HepG2 (cell line): ENCODE measurements around the gene NECAB2. TPM values are rescaled to one million over a fixed set of nuclear protein-coding genes. Genes with fewer than 3 reads are reported as not detected.

Source experiments
- BRD4 ChIP-seq: sonication (generic); formaldehyde crosslinking; IDR thresholded peaks from 2 replicates; pipeline ENCODE4 v1.4.0; 2020; ENCODE audit warnings: missing genetic modification reagents
- EEA1 ChIP-seq: sonication (generic); formaldehyde crosslinking; IDR thresholded peaks from 2 replicates; pipeline ENCODE4 v1.5.1; 2020; ENCODE audit warnings: mild to moderate bottlenecking, missing genetic modification reagents, borderline replicate concordance
- IKZF1 ChIP-seq: fragments of 450-650 bp; IDR thresholded peaks from 2 replicates; pipeline ENCODE4 v1.7.1; 2016
- MTA3 ChIP-seq: sonication (generic); formaldehyde crosslinking; IDR thresholded peaks from 2 replicates; pipeline ENCODE4 v1.4.0; 2020; ENCODE audit warnings: missing genetic modification reagents
- NR3C1 ChIP-seq: sonication (generic); formaldehyde crosslinking; IDR thresholded peaks from 2 replicates; pipeline ENCODE4 v1.4.0; 2020; ENCODE audit warnings: missing genetic modification reagents
- POLR2G ChIP-seq: fragments of 200-400 bp; formaldehyde crosslinking; IDR thresholded peaks from 2 replicates; pipeline ENCODE4 v1.6.1; 2018; ENCODE audit warnings: mild to moderate bottlenecking, low read depth, low read length, moderate library complexity
- PTBP1 ChIP-seq: fragments of 200-400 bp; formaldehyde crosslinking; IDR thresholded peaks from 2 replicates; pipeline ENCODE4 v1.6.1; 2018; ENCODE audit warnings: low read length, low read depth; ENCODE audit not compliant: poor library complexity, severe bottlenecking
- RFX1 ChIP-seq: fragments of 450-650 bp; IDR thresholded peaks from 2 replicates; pipeline ENCODE4 v1.6.1; 2017
- STAG1 ChIP-seq: sonication (generic); formaldehyde crosslinking; IDR thresholded peaks from 2 replicates; pipeline ENCODE4 v1.4.0; 2020; ENCODE audit warnings: missing genetic modification reagents
- ZNF331 ChIP-seq: sonication (generic); formaldehyde crosslinking; IDR thresholded peaks from 2 replicates; pipeline ENCODE4 v1.4.0; 2020; ENCODE audit warnings: missing genetic modification reagents
- ZSCAN31 ChIP-seq: sonication (generic); formaldehyde crosslinking; IDR thresholded peaks from 2 replicates; pipeline ENCODE4 v1.5.0; 2020; ENCODE audit warnings: low read depth, mild to moderate bottlenecking, missing genetic modification reagents
- polyA plus RNA-seq, 8 experiments: library from polyadenylated mRNA; depleted of rRNA in 3 of 8; stranded (reverse) in 7 of 8; unstranded in 1 of 8; fragments of >200 nt; fragmentation: Illumina TruSeq in 4 of 8; extraction: Trizol in 4 of 8; gene quantifications; 2 replicates each; pipeline versions ENCODE4 v1.2.1 to v1.2.3, GENCODE V29; 2011 to 2016; ENCODE audit warnings: low read depth in 4 of 8, missing spikeins in 1 of 8, mixed read lengths in 1 of 8; ENCODE audit not compliant: insufficient read depth in 1 of 8
- total RNA-seq, 5 experiments: library from RNA; depleted of rRNA; stranded (reverse); fragments of >200 nt; fragmentation: Illumina TruSeq; extraction: Trizol; gene quantifications; 2 replicates each; pipeline ENCODE4 v1.2.3, GENCODE V29; 2016; ENCODE audit warnings: low read depth in 1 of 5
- TF ChIP-seq, protein P1 (sequence below): sonication (generic); formaldehyde crosslinking; IDR thresholded peaks from 2 replicates; pipeline ENCODE4 v1.5.0; 2020; ENCODE audit warnings: mild to moderate bottlenecking, missing genetic modification reagents, moderate library complexity
- TF ChIP-seq, protein P2 (sequence below): sonication (generic); formaldehyde crosslinking; IDR thresholded peaks from 2 replicates; pipeline ENCODE4 v1.5.0; 2020; ENCODE audit warnings: missing genetic modification reagents
- TF ChIP-seq, protein P3 (sequence below): sonication (generic); formaldehyde crosslinking; IDR thresholded peaks from 2 replicates; pipeline ENCODE4 v1.5.0; 2020; ENCODE audit warnings: mild to moderate bottlenecking, missing genetic modification reagents, borderline replicate concordance

NECAB2 gene
- total and polyA plus RNA-seq, 2 of the 13 experiments (the other 11 are each of a cell fraction or from before 2014, with no cell fraction given): 0.21 to 0.49 TPM

DNA sequence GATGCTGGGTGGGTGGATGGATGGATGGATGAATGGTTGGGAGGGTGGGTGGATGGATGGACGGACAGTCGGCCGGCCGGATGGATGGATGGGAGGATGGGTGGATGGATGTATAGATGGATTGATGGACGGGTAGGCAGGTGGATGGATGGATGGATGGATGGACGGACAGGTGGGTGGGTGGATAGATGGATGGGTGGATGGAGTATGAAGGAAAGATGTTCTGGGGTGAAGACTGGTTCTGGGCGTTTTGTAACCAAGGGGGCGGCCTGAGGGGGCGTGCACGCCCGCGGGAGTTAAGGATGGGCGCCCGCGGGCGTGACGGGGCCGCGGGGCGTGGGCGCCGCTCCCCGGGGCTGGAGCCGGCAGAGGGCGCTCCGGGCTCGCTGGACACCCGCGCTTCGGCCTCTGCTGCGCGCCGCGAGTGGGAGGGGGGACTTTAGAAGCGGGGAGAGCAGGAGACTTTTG lies at the start of gene NECAB2 (continued):
- TF ChIP-seq, protein P1, sequence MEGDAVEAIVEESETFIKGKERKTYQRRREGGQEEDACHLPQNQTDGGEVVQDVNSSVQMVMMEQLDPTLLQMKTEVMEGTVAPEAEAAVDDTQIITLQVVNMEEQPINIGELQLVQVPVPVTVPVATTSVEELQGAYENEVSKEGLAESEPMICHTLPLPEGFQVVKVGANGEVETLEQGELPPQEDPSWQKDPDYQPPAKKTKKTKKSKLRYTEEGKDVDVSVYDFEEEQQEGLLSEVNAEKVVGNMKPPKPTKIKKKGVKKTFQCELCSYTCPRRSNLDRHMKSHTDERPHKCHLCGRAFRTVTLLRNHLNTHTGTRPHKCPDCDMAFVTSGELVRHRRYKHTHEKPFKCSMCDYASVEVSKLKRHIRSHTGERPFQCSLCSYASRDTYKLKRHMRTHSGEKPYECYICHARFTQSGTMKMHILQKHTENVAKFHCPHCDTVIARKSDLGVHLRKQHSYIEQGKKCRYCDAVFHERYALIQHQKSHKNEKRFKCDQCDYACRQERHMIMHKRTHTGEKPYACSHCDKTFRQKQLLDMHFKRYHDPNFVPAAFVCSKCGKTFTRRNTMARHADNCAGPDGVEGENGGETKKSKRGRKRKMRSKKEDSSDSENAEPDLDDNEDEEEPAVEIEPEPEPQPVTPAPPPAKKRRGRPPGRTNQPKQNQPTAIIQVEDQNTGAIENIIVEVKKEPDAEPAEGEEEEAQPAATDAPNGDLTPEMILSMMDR (CRISPR knock-in tag): peak; percentile 45
- no peak for TF ChIP-seq NR3C1
- TF ChIP-seq POLR2G: 0 out of 2 replicates have a peak, but pooled peaks have one; percentile 21
- no peak for TF ChIP-seq BRD4 (CRISPR knock-in tag)
- TF ChIP-seq, protein P2, sequence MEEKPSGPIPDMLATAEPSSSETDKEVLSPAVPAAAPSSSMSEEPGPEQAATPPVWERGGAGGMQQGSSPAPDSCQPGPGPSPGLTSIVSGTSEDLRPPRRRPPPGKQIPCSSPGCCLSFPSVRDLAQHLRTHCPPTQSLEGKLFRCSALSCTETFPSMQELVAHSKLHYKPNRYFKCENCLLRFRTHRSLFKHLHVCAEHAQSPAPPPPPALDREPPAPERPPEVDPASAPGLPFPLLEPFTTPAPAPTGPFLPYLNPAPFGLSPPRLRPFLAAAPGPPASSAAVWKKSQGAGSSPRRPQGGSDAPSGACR (CRISPR knock-in tag): no peak
- TF ChIP-seq, protein P3, sequence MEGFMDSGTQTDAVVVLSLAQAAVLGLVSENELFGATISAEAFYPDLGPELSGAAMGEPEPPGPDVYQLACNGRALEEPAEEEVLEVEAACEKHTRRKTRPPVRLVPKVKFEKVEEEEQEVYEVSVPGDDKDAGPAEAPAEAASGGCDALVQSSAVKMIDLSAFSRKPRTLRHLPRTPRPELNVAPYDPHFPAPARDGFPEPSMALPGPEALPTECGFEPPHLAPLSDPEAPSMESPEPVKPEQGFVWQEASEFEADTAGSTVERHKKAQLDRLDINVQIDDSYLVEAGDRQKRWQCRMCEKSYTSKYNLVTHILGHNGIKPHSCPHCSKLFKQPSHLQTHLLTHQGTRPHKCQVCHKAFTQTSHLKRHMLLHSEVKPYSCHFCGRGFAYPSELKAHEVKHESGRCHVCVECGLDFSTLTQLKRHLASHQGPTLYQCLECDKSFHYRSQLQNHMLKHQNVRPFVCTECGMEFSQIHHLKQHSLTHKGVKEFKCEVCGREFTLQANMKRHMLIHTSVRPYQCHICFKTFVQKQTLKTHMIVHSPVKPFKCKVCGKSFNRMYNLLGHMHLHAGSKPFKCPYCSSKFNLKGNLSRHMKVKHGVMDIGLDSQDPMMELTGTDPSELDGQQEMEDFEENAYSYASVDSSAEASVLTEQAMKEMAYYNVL: peak; percentile 62; the same call in 1 of the 2 replicates
- TF ChIP-seq PTBP1: no peak
- TF ChIP-seq RFX1: no peak
- TF ChIP-seq EEA1: no peak
- TF ChIP-seq STAG1 (CRISPR knock-in tag): peak; percentile 56
- TF ChIP-seq IKZF1: 0 out of 2 replicates have a peak, but pooled peaks have one; percentile 53
- TF ChIP-seq ZNF331 (CRISPR knock-in tag): no peak
- TF ChIP-seq MTA3 (CRISPR knock-in tag): no peak
- no peak for TF ChIP-seq ZSCAN31
